Measurements from ENCODE around the gene SIRPA. TPM values are rescaled to one million over a fixed set of nuclear protein-coding genes. Genes with fewer than 3 reads are reported as not detected.

SIRPA gene
- total RNA-seq, 1 experiment from 2014 or later = 8.9 TPM

GRCh38 chr20:1904135-1904534, 8.9 kb downstream of the SIRPA start:
- Mint-ChIP-seq H3K27me3 (ENCODE audit: low read depth) (peaks cover 3% of the 10 kb centered on the region), H3K9me3 (no peaks in the 10 kb centered on the region), H3K4me3 (no peak overlapping the region), H3K36me3 (no peaks in the 10 kb centered on the region), H3K27ac (no peak overlapping the region), H3K4me1 (peaks cover 22% of the 10 kb centered on the region)
- ChIA-PET POLR2A (no interaction called here), CTCF (interaction anchor here (0.5 kb wide), 1 partner anchor 105 kb away, joined by 5 read pairs; no protein-coding TSS in a partner anchor)
- ATAC-seq = no peak
- TF ChIP-seq IRF1 (CRISPR knock-in tag; IDR thresholded peaks at IDR 0.05) (no peak), ZNF423 (CRISPR knock-in tag; IDR thresholded peaks at IDR 0.05) (no peak), ATF2 (CRISPR knock-in tag; IDR thresholded peaks at IDR 0.05; ENCODE audit: borderline replicate concordance, low read depth) (no peak), TEAD1 (CRISPR knock-in tag; IDR thresholded peaks at IDR 0.05) (no peak), SP1 (CRISPR knock-in tag; conservative IDR thresholded peaks at IDR 0.05) (no peak), ZMAT4 (CRISPR knock-in tag; IDR thresholded peaks at IDR 0.05) (no peak), ZNF219 (CRISPR knock-in tag; IDR thresholded peaks at IDR 0.05; ENCODE audit: borderline replicate concordance) (no peak), ERG (CRISPR knock-in tag; IDR thresholded peaks at IDR 0.05) (no peak), E2F4 (CRISPR knock-in tag; IDR thresholded peaks at IDR 0.05; ENCODE audit: borderline replicate concordance, low read depth) (no peak), NFYB (CRISPR knock-in tag; conservative IDR thresholded peaks at IDR 0.05; ENCODE audit: low read depth) (no peak), MLX (CRISPR knock-in tag; IDR thresholded peaks at IDR 0.05) (no peak)
- no peak for DNase-seq (ENCODE audit: low spot score)

GRCh38 chr20:1905009-1905408, 9.8 kb downstream of the SIRPA start:
- H3K27ac Mint-ChIP-seq = no peak overlapping the region
- no peak overlapping the region for H3K4me3 Mint-ChIP-seq
- H3K4me1 Mint-ChIP-seq = peaks cover 16% of the 10 kb centered on the region
- no peaks in the 10 kb centered on the region for H3K9me3 Mint-ChIP-seq
- ATAC-seq = no peak
- POLR2A ChIA-PET = no interaction called here
- H3K36me3 Mint-ChIP-seq = no peaks in the 10 kb centered on the region
- peaks cover 3% of the 10 kb centered on the region for H3K27me3 Mint-ChIP-seq (ENCODE audit: low read depth)
- no peak for DNase-seq (ENCODE audit: low spot score)
- CTCF ChIA-PET = no interaction called here
- TF ChIP-seq ZBTB21 (CRISPR knock-in tag; IDR thresholded peaks at IDR 0.05; ENCODE audit: borderline replicate concordance) = no peak
- TF ChIP-seq ZNF263 (CRISPR knock-in tag; IDR thresholded peaks at IDR 0.05; ENCODE audit: low read depth) = no peak
- no peak for TF ChIP-seq ZNF396 (CRISPR knock-in tag; IDR thresholded peaks at IDR 0.05; ENCODE audit: borderline replicate concordance)
- TF ChIP-seq E2F4 (CRISPR knock-in tag; IDR thresholded peaks at IDR 0.05; ENCODE audit: borderline replicate concordance, low read depth) = no peak
- TF ChIP-seq TEAD1 (CRISPR knock-in tag; IDR thresholded peaks at IDR 0.05) = no peak
- no peak for TF ChIP-seq ZNF317 (CRISPR knock-in tag; IDR thresholded peaks at IDR 0.05; ENCODE audit: borderline replicate concordance, low read depth)
- TF ChIP-seq IRF2 (CRISPR knock-in tag; IDR thresholded peaks at IDR 0.05; ENCODE audit: borderline replicate concordance, low read depth) = no peak
- TF ChIP-seq CREM (CRISPR knock-in tag; IDR thresholded peaks at IDR 0.05) = no peak
- no peak for TF ChIP-seq IRF1 (CRISPR knock-in tag; IDR thresholded peaks at IDR 0.05)
- no peak for TF ChIP-seq EMX1 (CRISPR knock-in tag; IDR thresholded peaks at IDR 0.05)
- TF ChIP-seq NFATC4 (CRISPR knock-in tag; IDR thresholded peaks at IDR 0.05) = no peak
- no peak for TF ChIP-seq SP1 (CRISPR knock-in tag; conservative IDR thresholded peaks at IDR 0.05)
- TF ChIP-seq ZNF138 (CRISPR knock-in tag; conservative IDR thresholded peaks at IDR 0.05) = no peak
- no peak for TF ChIP-seq ZMAT4 (CRISPR knock-in tag; IDR thresholded peaks at IDR 0.05)
- no peak for TF ChIP-seq MYBL2 (CRISPR knock-in tag; IDR thresholded peaks at IDR 0.05)
- TF ChIP-seq USF1 (CRISPR knock-in tag; IDR thresholded peaks at IDR 0.05) = no peak
- TF ChIP-seq ZNF416 (CRISPR knock-in tag; IDR thresholded peaks at IDR 0.05) = no peak
- no peak for TF ChIP-seq OVOL2 (CRISPR knock-in tag; IDR thresholded peaks at IDR 0.05; ENCODE audit: borderline replicate concordance)
